Kidney (tissue), 14 donors: Measurements from ENCODE around the gene PDE4D. TPM values are rescaled to one million over a fixed set of nuclear protein-coding genes. Genes with fewer than 3 reads are reported as not detected.

Experiments
- DNase-seq, 5 donors: peaks; one replicate each; pipeline ENCODE4 v3.0.0-alpha.2; 2013 to 2020
- FAIRE-seq: peaks from 2 replicates; lab custom pipeline; 2012; peaks lifted over from hg19 to GRCh38; lab: Jason Lieb, UNC
- H3K27ac ChIP-seq, 2 donors: one replicate each; pipeline ENCODE4 v1.7.0; 2013; ENCODE audit warnings: low read depth in 2 of 2, low read length in 2 of 2, inconsistent platforms in 1 of 2
- H3K27me3 ChIP-seq: one replicate; pipeline ENCODE4 v1.7.1; 2013; ENCODE audit warnings: low read length, inconsistent platforms; ENCODE audit not compliant: control insufficient read depth, insufficient read depth
- H3K36me3 ChIP-seq, 3 donors: one replicate each; pipeline versions ENCODE4 v1.7.0 to v1.7.1; 2013; ENCODE audit warnings: low read length in 3 of 3, control low read depth in 1 of 3, inconsistent platforms in 1 of 3; ENCODE audit not compliant: insufficient read depth in 3 of 3, control insufficient read depth in 2 of 3
- H3K4me1 ChIP-seq, 3 donors: one replicate each; pipeline versions ENCODE4 v1.7.0 to v1.7.1; 2013; ENCODE audit warnings: low read length in 3 of 3, inconsistent platforms in 1 of 3, low read depth in 1 of 3; ENCODE audit not compliant: control insufficient read depth in 2 of 3, insufficient read depth in 2 of 3
- H3K4me3 ChIP-seq, 3 donors: one replicate each; pipeline versions ENCODE4 v1.7.0 to v1.8.1; 2013; ENCODE audit warnings: low read length in 3 of 3, control low read depth in 1 of 3, inconsistent platforms in 1 of 3
- H3K9ac ChIP-seq, 3 donors: one replicate each; pipeline versions ENCODE4 v1.7.0 to v1.7.1; 2013; ENCODE audit warnings: low read length in 3 of 3, control low read depth in 1 of 3, inconsistent platforms in 1 of 3
- H3K9me3 ChIP-seq, 3 donors: one replicate each; pipeline versions ENCODE4 v1.7.0 to v1.7.1; 2013; ENCODE audit warnings: low read length in 3 of 3, control low read depth in 1 of 3, inconsistent platforms in 1 of 3; ENCODE audit not compliant: control insufficient read depth in 2 of 3, insufficient read depth in 1 of 3
- intact Hi-C: fragments of 100-400 bp; cut with DNase I; formaldehyde crosslinking; loops from one replicate; pipeline ENCODE4 v1.11.1; 2022
- polyA plus RNA-seq: library from polyadenylated mRNA; stranded (reverse); fragments of 350-450 nt; fragmentation: Illumina TruSeq; extraction: RNeasy Lipid Tissue Mini Kit (QIAGEN cat#74804); gene quantifications from one replicate; pipeline ENCODE4 v1.2.3, GENCODE V29; 2014; ENCODE audit warnings: low read depth, low replicate concordance; ENCODE audit not compliant: insufficient read depth
- total RNA-seq: library from RNA; stranded (reverse); fragmentation: NEBNext Ultra II Directional; extraction: Animal tissue kit (Norgen Biotek cat#: 25700); gene quantifications from one replicate; pipeline ENCODE4 v1.2.1, GENCODE V29; 2021
- TF ChIP-seq, protein P1 (sequence below): IDR thresholded peaks from 3 replicates; pipeline ENCODE4 v1.5.1; 2012; ENCODE audit warnings: mild to moderate bottlenecking, moderate library complexity, borderline replicate concordance; ENCODE audit not compliant: insufficient read depth; ENCODE audit errors: extremely low read depth
- donor health status: control.
- donor health status: control.
- donor health status: control.
- donor health status: control.
- donor health status: control.
- donor health status: DM: yes; HTN: yes; CAD: no.
- donor health status: Normal renal cell carcinoma (clear cell type).

The PDE4D gene
- total and polyA plus RNA-seq, 2 donors from 2014 or later = 9.2 to 78.9 TPM

DNA sequence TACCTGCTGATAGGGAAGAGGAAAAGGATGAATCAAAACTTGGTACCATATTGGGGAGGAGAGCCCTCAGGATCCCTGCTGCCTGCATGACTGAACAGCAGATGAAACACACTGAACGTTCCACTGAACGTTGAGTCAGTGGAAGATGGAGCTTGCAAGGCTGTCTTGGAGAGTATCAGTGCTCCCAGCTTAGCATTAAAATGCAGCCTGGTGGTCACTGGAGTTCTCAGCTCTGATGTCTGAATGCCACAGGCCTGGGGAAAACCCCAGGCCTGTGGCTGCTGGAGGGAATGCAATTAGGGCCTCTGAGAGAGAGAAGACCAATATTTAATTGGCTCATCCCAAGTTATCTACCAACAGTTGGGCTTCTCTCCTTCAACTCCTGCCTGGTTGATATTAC is 54.5 kb downstream of the PDE4D start:
- TF ChIP-seq, protein P1, sequence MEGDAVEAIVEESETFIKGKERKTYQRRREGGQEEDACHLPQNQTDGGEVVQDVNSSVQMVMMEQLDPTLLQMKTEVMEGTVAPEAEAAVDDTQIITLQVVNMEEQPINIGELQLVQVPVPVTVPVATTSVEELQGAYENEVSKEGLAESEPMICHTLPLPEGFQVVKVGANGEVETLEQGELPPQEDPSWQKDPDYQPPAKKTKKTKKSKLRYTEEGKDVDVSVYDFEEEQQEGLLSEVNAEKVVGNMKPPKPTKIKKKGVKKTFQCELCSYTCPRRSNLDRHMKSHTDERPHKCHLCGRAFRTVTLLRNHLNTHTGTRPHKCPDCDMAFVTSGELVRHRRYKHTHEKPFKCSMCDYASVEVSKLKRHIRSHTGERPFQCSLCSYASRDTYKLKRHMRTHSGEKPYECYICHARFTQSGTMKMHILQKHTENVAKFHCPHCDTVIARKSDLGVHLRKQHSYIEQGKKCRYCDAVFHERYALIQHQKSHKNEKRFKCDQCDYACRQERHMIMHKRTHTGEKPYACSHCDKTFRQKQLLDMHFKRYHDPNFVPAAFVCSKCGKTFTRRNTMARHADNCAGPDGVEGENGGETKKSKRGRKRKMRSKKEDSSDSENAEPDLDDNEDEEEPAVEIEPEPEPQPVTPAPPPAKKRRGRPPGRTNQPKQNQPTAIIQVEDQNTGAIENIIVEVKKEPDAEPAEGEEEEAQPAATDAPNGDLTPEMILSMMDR = no peak
- FAIRE-seq = no peak

DNA sequence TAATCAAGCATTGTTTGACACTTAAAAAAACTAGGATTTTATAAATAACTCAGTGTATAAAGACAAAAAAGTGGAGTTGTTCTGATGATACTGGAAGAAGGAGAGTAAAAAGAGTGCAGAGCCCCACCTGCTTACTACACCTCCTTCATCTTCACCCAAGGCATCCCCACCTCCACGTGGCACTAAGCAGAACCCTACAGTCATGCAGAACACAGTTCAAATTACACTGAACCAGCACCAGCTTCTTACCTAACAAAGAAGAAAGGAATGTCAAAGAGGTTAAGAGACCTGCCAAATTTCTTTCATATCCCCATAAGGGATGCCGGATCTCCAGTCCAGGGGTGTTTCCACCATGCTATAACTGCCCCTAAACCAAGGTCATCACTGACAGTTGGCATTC is 55.5 kb downstream of the PDE4D start:
- DNase-seq (no peak), FAIRE-seq (no peak)
- intact Hi-C loops = no loop called here
- Histone ChIP-seq H3K9ac (no peak overlapping the region), H3K27me3 (no peaks in the 10 kb centered on the region), H3K9me3 (no peaks in the 10 kb centered on the region), H3K4me1 (peaks cover 0 to 2% (median 0%) of the 10 kb centered on the region in 3 donors), H3K4me3 (no peak overlapping the region), H3K36me3 (no peaks in the 10 kb centered on the region), H3K27ac (no peak overlapping the region)
- TF ChIP-seq, protein P1 = no peak

More for the DNA sequence above, 54.5 kb downstream of the PDE4D start:
- Histone ChIP-seq H3K27me3 (no peaks in the 10 kb centered on the region), H3K9me3 (no peaks in the 10 kb centered on the region), H3K27ac (no peak overlapping the region), H3K4me3 (no peak overlapping the region), H3K9ac (no peak overlapping the region), H3K4me1 (no peaks in the 10 kb centered on the region), H3K36me3 (no peaks in the 10 kb centered on the region)
- intact Hi-C loops = no loop called here
- DNase-seq = no peak

DNA sequence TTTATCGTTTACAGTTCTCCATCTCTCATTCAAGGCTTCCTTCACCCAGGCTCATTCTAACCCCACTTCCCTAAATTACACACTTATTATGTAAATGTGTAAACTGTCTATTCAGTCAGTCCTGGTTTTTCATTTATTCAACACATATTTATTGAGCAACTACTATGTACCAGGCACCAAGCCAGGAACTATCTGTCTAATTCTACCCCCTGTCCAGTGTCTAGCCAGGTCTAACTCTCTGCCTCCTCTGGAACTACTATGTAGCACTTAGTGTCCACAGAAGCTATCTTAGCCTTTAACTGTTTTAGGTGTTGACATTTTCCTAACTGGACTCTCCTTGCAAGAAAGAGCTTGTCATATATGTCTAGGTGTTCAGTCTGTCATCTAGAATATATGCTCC is 56.5 kb downstream of the PDE4D start:
- H3K4me3 ChIP-seq = no peak overlapping the region
- H3K27me3 ChIP-seq = no peaks in the 10 kb centered on the region
- FAIRE-seq (no peak), DNase-seq (no peak)
- H3K36me3 ChIP-seq = no peaks in the 10 kb centered on the region
- no peaks in the 10 kb centered on the region for H3K9me3 ChIP-seq
- H3K4me1 ChIP-seq = peaks cover 0 to 2% (median 0%) of the 10 kb centered on the region in 3 donors
- intact Hi-C loops = no loop called here
- H3K9ac ChIP-seq = no peak overlapping the region
- no peak overlapping the region for H3K27ac ChIP-seq
- TF ChIP-seq, protein P1 = no peak

DNA sequence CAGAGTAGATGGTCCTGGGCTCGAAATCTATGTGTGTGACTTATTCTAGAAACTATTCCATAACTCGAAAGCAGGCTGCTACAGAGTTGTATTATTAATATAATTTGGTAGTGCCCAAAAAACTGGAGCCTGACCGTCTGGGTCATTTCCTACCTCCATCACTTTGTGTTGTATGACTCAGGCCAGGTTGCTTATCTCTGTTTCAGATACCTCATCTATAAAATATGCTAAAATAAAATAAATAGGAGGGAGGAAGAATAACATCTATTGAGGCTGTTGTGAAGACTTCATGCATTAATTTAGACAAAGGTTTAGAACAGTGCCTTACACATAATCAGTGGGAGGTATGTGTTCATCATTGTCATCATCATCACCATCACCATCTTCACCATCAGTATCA is 57.7 kb downstream of the PDE4D start:
- intact Hi-C loops = no loop called here
- Histone ChIP-seq H3K27ac (no peak overlapping the region), H3K27me3 (no peaks in the 10 kb centered on the region), H3K4me3 (no peak overlapping the region), H3K9me3 (no peaks in the 10 kb centered on the region), H3K9ac (no peak overlapping the region), H3K4me1 (peaks cover 0 to 2% (median 0%) of the 10 kb centered on the region in 3 donors), H3K36me3 (no peaks in the 10 kb centered on the region)
- TF ChIP-seq, protein P1 = no peak
- DNase-seq (no peak), FAIRE-seq (no peak)
